Calu3 (cell line): ENCODE measurements around the gene KIDINS220. TPM values are rescaled to one million over a fixed set of nuclear protein-coding genes. Genes with fewer than 3 reads are reported as not detected.

Experiments
- BruUV-seq: library from RNA; stranded (reverse); fragments of 400-500 nt; replicated peaks from 2 replicates; lab custom pipeline; 2021; lab: Mats Ljungman, UMichigan
- CTCF ChIA-PET: fragments of 300-600 bp; sonication (Branson Sonifier 250); formaldehyde crosslinking; loops from one replicate; lab custom pipeline; 2022; ENCODE audit warnings: antibody characterized with exemption; lab: Charles Lee
- DNase-seq: peaks from one replicate; pipeline ENCODE4 v3.0.0; 2022
- H3K27ac Mint-ChIP-seq: one replicate; pipeline ENCODE4 v1.8.0; 2022; ENCODE audit warnings: mixed read lengths; ENCODE audit not compliant: unreplicated experiment
- H3K27me3 Mint-ChIP-seq: one replicate; pipeline ENCODE4 v1.8.0; 2022; ENCODE audit warnings: mixed read lengths; ENCODE audit not compliant: unreplicated experiment
- H3K36me3 Mint-ChIP-seq: one replicate; pipeline ENCODE4 v1.8.0; 2022; ENCODE audit warnings: mild to moderate bottlenecking, moderate library complexity, mixed read lengths; ENCODE audit not compliant: insufficient read depth, unreplicated experiment
- H3K4me1 Mint-ChIP-seq: one replicate; pipeline ENCODE4 v1.8.0; 2022; ENCODE audit warnings: mild to moderate bottlenecking, low read depth, mixed read lengths; ENCODE audit not compliant: unreplicated experiment
- H3K4me3 Mint-ChIP-seq: one replicate; pipeline ENCODE4 v1.8.0; 2022; ENCODE audit warnings: mild to moderate bottlenecking, low read depth, moderate library complexity, mixed read lengths; ENCODE audit not compliant: unreplicated experiment
- H3K9me3 Mint-ChIP-seq: one replicate; pipeline ENCODE4 v1.8.0; 2022; ENCODE audit warnings: low read depth, mixed read lengths; ENCODE audit not compliant: unreplicated experiment
- intact Hi-C: fragments of 100-400 bp; cut with micrococcal nuclease; formaldehyde crosslinking; loops from one replicate; pipeline ENCODE4 v1.10.0; 2022; ENCODE audit not compliant: unreplicated experiment
- total RNA-seq: library from RNA; stranded (reverse); gene quantifications from 2 replicates; pipeline ENCODE4 v1.2.3, GENCODE V29; 2022
- TF ChIP-seq, protein P1 (sequence below): fragments of 200-600 bp; IDR thresholded peaks from one replicate; pipeline ENCODE4 v1.8.0; 2022; ENCODE audit warnings: antibody characterized with exemption; ENCODE audit not compliant: unreplicated experiment

KIDINS220 gene
- total RNA-seq, 1 experiment from 2014 or later, result 33.6 TPM

DNA sequence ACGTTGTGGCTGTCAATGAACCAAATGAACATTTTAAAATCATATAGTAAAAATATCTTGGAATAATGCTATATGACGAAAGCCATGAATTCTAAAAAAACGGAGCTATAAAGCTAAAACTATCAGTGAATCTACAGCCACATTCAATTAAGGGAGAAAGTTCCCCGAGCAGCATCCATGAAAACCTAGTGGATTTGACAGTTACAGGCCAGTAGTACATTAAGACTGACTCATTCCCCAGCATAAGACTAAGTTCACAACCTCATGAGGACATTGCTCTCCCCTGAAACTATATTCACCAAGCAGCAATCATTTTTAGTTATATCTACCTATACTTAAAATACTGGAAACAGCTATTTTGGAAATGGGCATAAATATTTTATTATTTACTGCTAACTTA is 36.6 kb downstream of the KIDINS220 start:
- Mint-ChIP-seq H3K9me3 (no peaks in the 10 kb centered on the region), H3K27me3 (no peaks in the 10 kb centered on the region), H3K27ac (no peak overlapping the region), H3K36me3 (peaks cover 12% of the 10 kb centered on the region), H3K4me3 (no peak overlapping the region), H3K4me1 (peaks cover 8% of the 10 kb centered on the region)
- CTCF ChIA-PET, result no interaction called here
- no TSS peak for BruUV-seq
- DNase-seq, result no peak
- intact Hi-C loops, result no loop called here
- TF ChIP-seq, protein P1, sequence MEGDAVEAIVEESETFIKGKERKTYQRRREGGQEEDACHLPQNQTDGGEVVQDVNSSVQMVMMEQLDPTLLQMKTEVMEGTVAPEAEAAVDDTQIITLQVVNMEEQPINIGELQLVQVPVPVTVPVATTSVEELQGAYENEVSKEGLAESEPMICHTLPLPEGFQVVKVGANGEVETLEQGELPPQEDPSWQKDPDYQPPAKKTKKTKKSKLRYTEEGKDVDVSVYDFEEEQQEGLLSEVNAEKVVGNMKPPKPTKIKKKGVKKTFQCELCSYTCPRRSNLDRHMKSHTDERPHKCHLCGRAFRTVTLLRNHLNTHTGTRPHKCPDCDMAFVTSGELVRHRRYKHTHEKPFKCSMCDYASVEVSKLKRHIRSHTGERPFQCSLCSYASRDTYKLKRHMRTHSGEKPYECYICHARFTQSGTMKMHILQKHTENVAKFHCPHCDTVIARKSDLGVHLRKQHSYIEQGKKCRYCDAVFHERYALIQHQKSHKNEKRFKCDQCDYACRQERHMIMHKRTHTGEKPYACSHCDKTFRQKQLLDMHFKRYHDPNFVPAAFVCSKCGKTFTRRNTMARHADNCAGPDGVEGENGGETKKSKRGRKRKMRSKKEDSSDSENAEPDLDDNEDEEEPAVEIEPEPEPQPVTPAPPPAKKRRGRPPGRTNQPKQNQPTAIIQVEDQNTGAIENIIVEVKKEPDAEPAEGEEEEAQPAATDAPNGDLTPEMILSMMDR, result no peak

DNA sequence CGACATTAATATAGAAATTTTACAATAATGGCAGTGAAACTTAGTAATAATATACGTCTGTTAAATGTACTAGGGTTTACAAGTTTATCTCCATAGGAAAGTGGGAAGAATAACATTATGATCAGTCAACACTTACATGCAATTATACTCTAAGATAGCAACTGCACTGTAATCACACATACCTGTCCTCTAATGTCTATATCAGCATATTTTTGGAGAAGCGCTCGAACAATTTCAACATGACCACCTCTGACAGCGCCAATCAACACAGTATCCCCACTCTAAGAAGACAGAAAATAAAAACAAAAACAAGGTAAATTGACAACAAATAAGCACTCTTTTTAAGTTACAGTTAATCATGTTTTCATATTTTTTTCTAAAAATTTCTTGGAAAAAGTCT is 37.2 kb downstream of the KIDINS220 start:
- intact Hi-C loops, result no loop called here
- TF ChIP-seq, protein P1, result no peak
- no peaks in the 10 kb centered on the region for H3K9me3 Mint-ChIP-seq
- DNase-seq, result no peak
- no TSS peak for BruUV-seq
- CTCF ChIA-PET, result no interaction called here
- peaks cover 8% of the 10 kb centered on the region for H3K4me1 Mint-ChIP-seq
- H3K4me3 Mint-ChIP-seq, result no peak overlapping the region
- no peaks in the 10 kb centered on the region for H3K27me3 Mint-ChIP-seq
- H3K36me3 Mint-ChIP-seq, result peaks cover 12% of the 10 kb centered on the region
- H3K27ac Mint-ChIP-seq, result no peak overlapping the region

DNA sequence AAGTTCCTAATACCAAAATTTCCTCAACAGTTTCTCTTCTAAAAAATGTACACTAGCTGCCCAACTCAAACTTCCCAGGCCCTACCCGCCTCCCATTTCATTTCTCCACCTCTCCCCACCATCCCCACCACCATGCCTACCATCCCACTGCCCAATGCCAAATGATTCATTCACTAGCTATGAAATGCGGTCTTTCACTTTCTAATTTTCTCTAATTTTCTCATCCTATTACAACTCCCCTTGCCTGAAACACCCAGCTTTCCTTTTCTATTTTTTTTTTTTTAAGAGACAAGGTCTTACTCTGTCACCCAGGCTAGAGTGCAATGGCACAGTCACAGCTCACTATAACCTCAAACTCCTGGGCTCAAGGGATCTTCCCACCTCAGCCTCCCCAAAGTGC is 38.4 kb downstream of the KIDINS220 start:
- CTCF ChIA-PET, result no interaction called here
- no peak for DNase-seq
- no peak overlapping the region for H3K27ac Mint-ChIP-seq
- peaks cover 5% of the 10 kb centered on the region for H3K4me1 Mint-ChIP-seq
- TF ChIP-seq, protein P1, result no peak
- peaks cover 17% of the 10 kb centered on the region for H3K36me3 Mint-ChIP-seq
- intact Hi-C loops, result no loop called here
- BruUV-seq, result no TSS peak
- no peak overlapping the region for H3K4me3 Mint-ChIP-seq
- no peaks in the 10 kb centered on the region for H3K27me3 Mint-ChIP-seq
- no peaks in the 10 kb centered on the region for H3K9me3 Mint-ChIP-seq

DNA sequence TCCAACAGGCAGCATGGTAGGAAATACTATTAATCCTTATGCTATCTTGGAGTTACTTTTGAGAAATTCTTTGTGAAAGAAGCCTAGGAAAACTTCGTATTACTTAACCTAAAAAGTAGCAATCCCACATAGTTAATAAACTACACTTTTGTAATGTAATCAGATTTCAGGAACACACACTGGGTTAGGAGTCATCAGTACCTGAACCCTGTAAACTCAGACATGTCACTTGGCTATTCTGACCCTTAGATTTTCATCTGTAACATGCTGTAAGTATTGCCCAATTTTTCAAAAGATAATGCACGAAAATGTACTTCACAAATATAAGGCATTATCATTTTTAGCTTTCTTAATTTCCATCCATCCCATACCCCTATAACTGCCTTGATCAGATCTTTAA is 39.0 kb downstream of the KIDINS220 start:
- H3K27ac Mint-ChIP-seq, result no peak overlapping the region
- intact Hi-C loops, result no loop called here
- no peaks in the 10 kb centered on the region for H3K27me3 Mint-ChIP-seq
- H3K9me3 Mint-ChIP-seq, result no peaks in the 10 kb centered on the region
- CTCF ChIA-PET, result interaction anchor here (0.6 kb wide), 1 partner anchor 62 kb away, joined by 4 read pairs; no protein-coding TSS in a partner anchor
- TF ChIP-seq, protein P1, result no peak
- no peak for DNase-seq
- peaks cover 13% of the 10 kb centered on the region for H3K36me3 Mint-ChIP-seq
- no peak overlapping the region for H3K4me3 Mint-ChIP-seq
- no TSS peak for BruUV-seq
- no peaks in the 10 kb centered on the region for H3K4me1 Mint-ChIP-seq
